GM12864 (cell line): Measurements from ENCODE around the gene STK32C.

Experiments used
- DNase-seq: peaks from one replicate; pipeline ENCODE4 v3.0.0-alpha.2; 2011; ENCODE audit warnings: low read depth
- H3K4me3 ChIP-seq: 2 replicates; pipeline ENCODE4 v1.5.1; 2011; ENCODE audit warnings: mild to moderate bottlenecking, low read depth, low read length, control low read depth
- TF ChIP-seq, protein P1 (sequence below): IDR thresholded peaks from 2 replicates; pipeline ENCODE4 v1.5.1; 2011; ENCODE audit warnings: low read depth, mild to moderate bottlenecking, moderate library complexity, low read length, control low read depth, inconsistent platforms; ENCODE audit errors: missing control alignments

Gene STK32C

DNA sequence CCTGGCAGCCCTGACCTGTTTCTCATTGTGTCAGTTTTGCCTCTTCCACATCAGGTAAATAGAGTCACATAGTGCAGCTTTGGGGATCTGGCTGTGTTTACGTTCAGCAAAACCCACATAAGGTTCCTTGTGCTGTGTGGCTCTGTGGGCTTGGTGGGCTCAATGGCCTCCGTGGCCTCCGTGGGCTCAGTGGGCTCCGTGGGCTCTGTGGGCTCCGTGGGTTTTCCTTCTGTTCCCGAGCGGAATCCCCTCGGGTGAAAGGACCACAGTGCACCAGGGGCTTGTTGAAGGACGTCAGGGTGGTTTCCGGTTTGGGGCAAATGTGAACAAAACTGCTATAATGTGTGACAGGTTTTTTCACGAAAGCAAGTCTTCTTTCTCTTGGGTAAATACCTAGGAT lies 133.5 kb downstream of the STK32C start:
- no peak for DNase-seq
- TF ChIP-seq, protein P1, sequence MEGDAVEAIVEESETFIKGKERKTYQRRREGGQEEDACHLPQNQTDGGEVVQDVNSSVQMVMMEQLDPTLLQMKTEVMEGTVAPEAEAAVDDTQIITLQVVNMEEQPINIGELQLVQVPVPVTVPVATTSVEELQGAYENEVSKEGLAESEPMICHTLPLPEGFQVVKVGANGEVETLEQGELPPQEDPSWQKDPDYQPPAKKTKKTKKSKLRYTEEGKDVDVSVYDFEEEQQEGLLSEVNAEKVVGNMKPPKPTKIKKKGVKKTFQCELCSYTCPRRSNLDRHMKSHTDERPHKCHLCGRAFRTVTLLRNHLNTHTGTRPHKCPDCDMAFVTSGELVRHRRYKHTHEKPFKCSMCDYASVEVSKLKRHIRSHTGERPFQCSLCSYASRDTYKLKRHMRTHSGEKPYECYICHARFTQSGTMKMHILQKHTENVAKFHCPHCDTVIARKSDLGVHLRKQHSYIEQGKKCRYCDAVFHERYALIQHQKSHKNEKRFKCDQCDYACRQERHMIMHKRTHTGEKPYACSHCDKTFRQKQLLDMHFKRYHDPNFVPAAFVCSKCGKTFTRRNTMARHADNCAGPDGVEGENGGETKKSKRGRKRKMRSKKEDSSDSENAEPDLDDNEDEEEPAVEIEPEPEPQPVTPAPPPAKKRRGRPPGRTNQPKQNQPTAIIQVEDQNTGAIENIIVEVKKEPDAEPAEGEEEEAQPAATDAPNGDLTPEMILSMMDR: no peak
- no peak overlapping the region for H3K4me3 ChIP-seq

- TF ChIP-seq, protein P1: no peak
- DNase-seq: no peak
- no peak overlapping the region for H3K4me3 ChIP-seq
These were observed 134.6 kb downstream of the STK32C start for GRCh38 chr10:132173185-132173584.

DNA sequence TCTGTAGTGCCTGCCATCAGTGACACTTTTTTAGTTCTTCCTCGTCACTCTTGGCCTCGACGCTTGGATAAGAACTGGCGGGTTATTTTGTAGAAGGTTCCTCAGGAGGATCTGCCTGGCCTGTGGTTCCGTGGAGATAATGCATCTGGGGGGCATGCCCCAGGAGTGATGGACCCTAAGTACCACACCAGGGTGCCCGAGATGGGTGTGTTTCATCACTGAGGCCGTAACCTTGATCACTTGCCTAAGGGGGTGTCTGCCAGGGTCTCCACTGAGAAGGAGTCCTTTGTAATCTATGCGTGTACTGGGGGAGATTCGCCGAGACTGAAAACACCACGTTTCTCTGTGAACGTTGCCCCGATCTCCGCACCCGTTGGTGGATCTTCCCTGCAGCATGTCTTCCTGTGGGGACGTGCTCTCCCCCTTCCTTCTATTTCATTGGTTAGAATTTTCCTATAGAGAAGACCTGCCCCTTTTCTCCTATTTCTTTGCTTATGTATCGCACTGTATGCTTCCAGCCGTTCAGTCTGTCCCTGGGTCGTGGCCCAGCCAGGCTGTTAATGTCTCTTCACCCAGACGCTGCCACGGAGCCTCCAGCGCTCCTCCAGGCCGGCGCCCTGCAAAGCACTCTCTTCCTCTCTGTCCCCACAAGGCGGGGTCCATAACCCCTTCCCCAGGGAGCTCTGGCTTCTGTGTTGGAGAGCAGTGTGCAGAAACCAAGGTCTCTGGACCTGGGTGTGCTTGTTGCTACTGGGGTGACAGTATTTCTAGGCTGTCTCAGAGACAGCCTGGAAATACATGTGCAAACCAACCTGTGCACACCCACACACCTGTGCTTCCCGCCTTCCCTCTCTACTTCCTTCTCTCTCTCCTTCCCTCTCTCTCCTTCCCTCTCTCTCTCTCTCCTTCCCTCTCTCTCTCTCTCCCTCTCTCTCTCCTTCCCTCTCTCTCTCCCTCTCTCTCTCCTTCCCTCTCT lies 135.4 kb downstream of the STK32C start:
- no peak overlapping the region for H3K4me3 ChIP-seq
- DNase-seq: no peak
- TF ChIP-seq, protein P1: no peak

DNA sequence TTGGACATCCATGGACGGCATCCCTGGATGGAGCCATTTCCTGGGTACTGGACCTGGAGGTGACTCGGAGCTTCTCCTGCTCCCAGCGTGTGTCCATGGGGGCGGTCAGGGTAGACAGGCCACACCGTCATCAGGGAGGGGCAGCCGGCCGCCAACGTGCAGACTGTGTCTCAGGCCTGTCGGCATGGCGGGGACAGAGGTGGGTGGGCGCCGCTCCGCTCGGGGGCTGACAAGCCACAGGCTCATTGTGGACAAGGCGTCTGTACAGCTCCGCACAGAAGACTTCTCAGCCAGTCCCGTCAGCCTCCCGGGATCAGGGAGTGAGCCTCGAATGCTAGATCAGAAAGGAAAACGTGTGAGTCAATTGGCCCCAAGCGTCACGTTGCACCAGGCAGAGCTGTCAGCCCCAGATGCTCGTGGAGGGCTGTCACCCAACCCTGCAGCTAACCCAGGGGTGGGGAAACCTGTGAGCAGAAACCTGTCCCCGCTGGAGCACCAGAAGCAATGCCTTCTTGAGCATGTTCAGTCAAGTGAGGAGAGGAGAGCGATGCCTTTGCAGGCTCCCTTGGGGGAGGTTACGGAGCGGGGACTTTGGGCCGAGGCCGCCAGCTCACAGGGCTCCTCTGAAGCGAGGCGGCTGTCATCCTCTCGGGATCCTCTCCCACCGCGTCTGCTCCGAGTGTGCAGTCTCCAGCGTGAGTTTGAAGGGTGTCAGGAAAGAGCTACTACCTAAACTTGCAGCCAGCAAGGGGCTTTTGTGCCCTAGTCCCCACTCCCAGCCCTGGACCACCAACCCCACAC lies 137.0 kb downstream of the STK32C start:
- TF ChIP-seq, protein P1: no peak
- no peak overlapping the region for H3K4me3 ChIP-seq
- no peak for DNase-seq

- DNase-seq: no peak
- TF ChIP-seq, protein P1: no peak
- no peak overlapping the region for H3K4me3 ChIP-seq
These were observed 137.8 kb downstream of the STK32C start for GRCh38 chr10:132169766-132170560.

DNA sequence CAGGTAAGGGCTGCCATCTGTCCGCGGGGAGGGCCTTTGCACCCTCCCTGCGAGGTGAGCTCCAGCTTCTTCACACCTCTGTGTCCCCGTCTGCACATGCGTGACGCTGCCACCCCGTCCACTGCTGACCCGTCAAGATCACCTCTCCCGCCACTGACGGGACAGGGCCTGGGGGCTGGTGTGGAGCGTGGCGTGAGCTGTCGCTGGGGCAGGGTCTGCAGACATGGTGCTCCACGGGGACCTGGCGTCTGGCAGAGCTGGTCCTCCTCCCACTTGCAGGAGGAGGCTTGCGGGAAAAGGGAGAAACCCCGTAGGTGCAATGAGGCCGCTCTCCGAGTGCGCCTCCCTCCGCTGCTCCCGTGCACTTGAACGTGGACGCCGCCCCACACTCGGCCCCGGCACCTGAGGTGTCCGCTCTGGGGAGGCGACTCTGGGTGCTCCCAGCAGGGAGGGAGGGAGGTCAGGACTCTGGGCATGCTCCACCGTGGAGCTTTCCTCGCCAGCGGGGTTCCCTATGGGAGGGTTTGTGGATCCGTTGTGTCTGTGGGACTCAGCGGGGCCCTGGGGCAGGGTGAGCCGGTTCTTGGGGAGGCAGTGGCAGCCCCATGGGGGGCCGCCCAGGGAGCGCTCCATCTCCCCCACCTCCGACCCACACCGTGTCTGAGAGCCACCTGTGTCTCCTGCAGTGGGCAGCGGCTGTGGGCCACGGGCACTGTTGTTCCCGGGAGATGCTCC lies 138.6 kb downstream of the STK32C start:
- no peak for DNase-seq
- TF ChIP-seq, protein P1: no peak
- H3K4me3 ChIP-seq: no peak overlapping the region
